HCT116 (cell line): ENCODE measurements around the gene FSTL4. TPM values are rescaled to one million over a fixed set of nuclear protein-coding genes. Genes with fewer than 3 reads are reported as not detected.

Experiments
- ATAC-seq: fragments of 200-7000 bp; cut with Tn5 transposase; 2 replicates; pipeline ENCODE4 v1.9.1; 2020; ENCODE audit warnings: mild to moderate bottlenecking, moderate library complexity
- BruUV-seq: library from RNA; stranded (reverse); fragments of 400-500 nt; replicated peaks from 2 replicates; lab custom pipeline; 2021; lab: Mats Ljungman, UMichigan
- CTCF ChIA-PET: fragments of 300-600 bp; sonication (Branson Sonifier 250); formaldehyde crosslinking; loops from one replicate; lab custom pipeline; 2021; ENCODE audit warnings: antibody characterized with exemption; lab: Charles Lee
- POLR2A ChIA-PET: fragments of 300-600, 350-600 bp; sonication (Branson Sonifier 250); formaldehyde crosslinking; loops from one replicate; lab custom pipeline; 2021; ENCODE audit warnings: antibody characterized with exemption; lab: Charles Lee
- RAD21 ChIA-PET, 2 experiments: fragments of 300-600 bp; sonication (Branson Sonifier 250); formaldehyde crosslinking; loops; one replicate each; lab custom pipeline; 2023; ENCODE audit warnings: low total read pairs in 2 of 2; ENCODE audit not compliant: uncharacterized antibody in 2 of 2, unreplicated experiment in 2 of 2, low non-redundant PET in 1 of 2; lab: Charles Lee
- DNase-seq: peaks from one replicate; pipeline ENCODE4 v3.0.0-alpha.2; 2010; ENCODE audit warnings: low read depth, low spot score
- H2AFZ ChIP-seq: fragments of 200-600 bp; shearing (Covaris generic), sonication (generic); 2 replicates; pipeline ENCODE4 v1.6.1; 2017; ENCODE audit warnings: low read depth, mixed run types, mixed read lengths, antibody characterized with exemption, low read length; ENCODE audit not compliant: poor library complexity, severe bottlenecking
- H3K27ac ChIP-seq: 2 replicates; pipeline ENCODE4 v1.5.1; 2012; ENCODE audit warnings: low read depth, low read length
- H3K27me3 ChIP-seq: fragments of 200-600 bp; sonication (generic); 2 replicates; pipeline ENCODE4 v1.6.1; 2016; ENCODE audit warnings: mixed run types, low read length, mixed read lengths; ENCODE audit not compliant: insufficient read depth
- H3K36me3 ChIP-seq, 2 experiments: fragments of 200-500 bp in 1 of 2; fragments of 200-600 bp in 1 of 2; sonication (Bioruptor generic) in 1 of 2; sonication (generic) in 1 of 2; 2 replicates each; pipeline versions ENCODE4 v1.5.1 to v1.6.1; 2014 to 2016; ENCODE audit warnings: low read length in 2 of 2, inconsistent platforms in 1 of 2, mixed read lengths in 1 of 2, mixed run types in 1 of 2; ENCODE audit not compliant: insufficient read depth in 2 of 2, control insufficient read depth in 1 of 2
- H3K4me1 ChIP-seq, 2 experiments: fragments of 200-600 bp in 1 of 2; sonication (generic) in 1 of 2; 2 replicates each; pipeline versions ENCODE4 v1.5.1 to v1.6.1; 2012 to 2017; ENCODE audit warnings: low read length in 2 of 2, inconsistent platforms in 1 of 2, mild to moderate bottlenecking in 1 of 2, mixed read lengths in 1 of 2, mixed run types in 1 of 2, moderate library complexity in 1 of 2; ENCODE audit not compliant: insufficient read depth in 2 of 2, control insufficient read depth in 1 of 2
- H3K4me2 ChIP-seq: fragments of 200-600 bp; sonication (generic); 2 replicates; pipeline ENCODE4 v1.6.1; 2017; ENCODE audit warnings: mixed run types, low read length, mixed read lengths
- H3K4me3 ChIP-seq, 2 experiments: fragments of 200-600 bp in 1 of 2; sonication (generic) in 1 of 2; replicated peaks in 1 of 2; 2 replicates each; pipeline ENCODE4 v1.5.1; 2011 to 2016; ENCODE audit warnings: low read length in 2 of 2, control low read depth in 1 of 2, low read depth in 1 of 2, mild to moderate bottlenecking in 1 of 2, mixed read lengths in 1 of 2, mixed run types in 1 of 2
- H3K79me2 ChIP-seq: fragments of 200-600 bp; sonication (generic); 2 replicates; pipeline ENCODE4 v1.6.1; 2017; ENCODE audit warnings: mild to moderate bottlenecking, mixed run types, low read length, moderate library complexity, mixed read lengths; ENCODE audit not compliant: insufficient read depth
- H3K9ac ChIP-seq: fragments of 200-600 bp; sonication (generic); 2 replicates; pipeline ENCODE4 v1.6.1; 2016; ENCODE audit warnings: low read length, mixed read lengths
- H3K9me2 ChIP-seq: fragments of 200-600 bp; sonication (generic), shearing (Covaris generic); 2 replicates; pipeline ENCODE4 v1.6.1; 2017; ENCODE audit warnings: mixed run types, mild to moderate bottlenecking, moderate library complexity; ENCODE audit not compliant: insufficient read depth
- H3K9me3 ChIP-seq, 2 experiments: fragments of 200-500 bp in 1 of 2; fragments of 200-600 bp in 1 of 2; sonication (Bioruptor generic) in 1 of 2; sonication (generic) in 1 of 2; 2 replicates each; pipeline ENCODE4 v1.6.1; 2014 to 2017; ENCODE audit warnings: low read length in 2 of 2, mixed read lengths in 2 of 2, inconsistent platforms in 1 of 2, low read depth in 1 of 2, mild to moderate bottlenecking in 1 of 2, mixed run types in 1 of 2, moderate library complexity in 1 of 2; ENCODE audit not compliant: control insufficient read depth in 1 of 2, insufficient read depth in 1 of 2
- H4K20me1 ChIP-seq: fragments of 200-600 bp; sonication (generic), shearing (Covaris generic); 2 replicates; pipeline ENCODE4 v1.6.1; 2017; ENCODE audit warnings: mixed run types, mild to moderate bottlenecking, moderate library complexity; ENCODE audit not compliant: insufficient read depth
- CTCF ChIP-seq, 3 experiments: fragments of 200-600 bp in 1 of 3; sonication (generic) in 1 of 3; IDR thresholded peaks in 2 of 3; conservative IDR thresholded peaks in 1 of 3; 2 replicates each; pipeline ENCODE4 v1.5.1; 2012 to 2017; ENCODE audit warnings: low read depth in 2 of 3, low read length in 2 of 3, antibody characterized with exemption in 1 of 3, borderline replicate concordance in 1 of 3, control low read depth in 1 of 3, mild to moderate bottlenecking in 1 of 3, mixed read lengths in 1 of 3, mixed run types in 1 of 3, moderate library complexity in 1 of 3; ENCODE audit not compliant: insufficient read depth in 1 of 3
- ELF1 ChIP-seq: IDR thresholded peaks from 2 replicates; pipeline ENCODE4 v1.6.1; 2012; ENCODE audit warnings: low read depth, borderline replicate concordance
- JUND ChIP-seq: IDR thresholded peaks from 2 replicates; pipeline ENCODE4 v1.6.1; 2012
- SIN3A ChIP-seq: IDR thresholded peaks from 2 replicates; pipeline ENCODE4 v1.6.1; 2012; ENCODE audit warnings: low read depth
- SP1 ChIP-seq: IDR thresholded peaks from 2 replicates; pipeline ENCODE4 v1.6.1; 2012; ENCODE audit warnings: low read depth
- SRF ChIP-seq: IDR thresholded peaks from 2 replicates; pipeline ENCODE4 v1.6.1; 2012; ENCODE audit warnings: low read depth
- intact Hi-C: fragments of 100-400 bp; cut with micrococcal nuclease; formaldehyde crosslinking; loops from 2 replicates; pipeline ENCODE4 v1.10.0; 2022
- total RNA-seq: library from RNA; stranded (reverse); gene quantifications from one replicate; pipeline ENCODE4 v1.2.1, GENCODE V29; 2021; ENCODE audit not compliant: unreplicated experiment
- TF ChIP-seq, protein P1 (sequence below): IDR thresholded peaks from 2 replicates; pipeline ENCODE4 v1.6.1; 2012; ENCODE audit warnings: low read depth
- TF ChIP-seq, protein P2 (sequence below): IDR thresholded peaks from 2 replicates; pipeline ENCODE4 v1.6.1; 2011; ENCODE audit warnings: mild to moderate bottlenecking, low read length, moderate library complexity; ENCODE audit not compliant: insufficient replicate concordance; ENCODE audit errors: extremely low read depth

The FSTL4 gene
- total RNA-seq, 1 experiment from 2014 or later: 0.37 TPM

GRCh38 chr5:133556551-133556950 is 55.8 kb downstream of the FSTL4 start:
- ATAC-seq (no peak), DNase-seq (no peak)
- H3K27ac ChIP-seq: no peak overlapping the region
- H3K79me2 ChIP-seq: no peaks in the 10 kb centered on the region
- peaks cover 54% of the 10 kb centered on the region for H3K27me3 ChIP-seq
- H3K36me3 ChIP-seq: no peaks in the 10 kb centered on the region
- no TSS peak for BruUV-seq
- H3K9me3 ChIP-seq: no peaks in the 10 kb centered on the region
- H3K4me2 ChIP-seq: no peak overlapping the region
- H3K4me3 ChIP-seq: no peak overlapping the region
- ChIA-PET POLR2A (no interaction called here), RAD21 (no interaction called here), CTCF (no interaction called here)
- H2AFZ ChIP-seq: no peak overlapping the region
- H4K20me1 ChIP-seq: no peaks in the 10 kb centered on the region
- no peaks in the 10 kb centered on the region for H3K9me2 ChIP-seq
- intact Hi-C loops: no loop called here
- TF ChIP-seq JUND (no peak), ELF1 (no peak), SIN3A (no peak), SP1 (no peak), CTCF (IDR thresholded peaks at IDR 0.05 in 2 of 3, conservative IDR thresholded peaks at IDR 0.05 in 1 of 3; ENCODE audit: borderline replicate concordance in 1 of 3, insufficient read depth in 1 of 3, low read depth in 2 of 3, low read length in 2 of 3) (no peak), SRF (no peak)
- TF ChIP-seq, protein P1, sequence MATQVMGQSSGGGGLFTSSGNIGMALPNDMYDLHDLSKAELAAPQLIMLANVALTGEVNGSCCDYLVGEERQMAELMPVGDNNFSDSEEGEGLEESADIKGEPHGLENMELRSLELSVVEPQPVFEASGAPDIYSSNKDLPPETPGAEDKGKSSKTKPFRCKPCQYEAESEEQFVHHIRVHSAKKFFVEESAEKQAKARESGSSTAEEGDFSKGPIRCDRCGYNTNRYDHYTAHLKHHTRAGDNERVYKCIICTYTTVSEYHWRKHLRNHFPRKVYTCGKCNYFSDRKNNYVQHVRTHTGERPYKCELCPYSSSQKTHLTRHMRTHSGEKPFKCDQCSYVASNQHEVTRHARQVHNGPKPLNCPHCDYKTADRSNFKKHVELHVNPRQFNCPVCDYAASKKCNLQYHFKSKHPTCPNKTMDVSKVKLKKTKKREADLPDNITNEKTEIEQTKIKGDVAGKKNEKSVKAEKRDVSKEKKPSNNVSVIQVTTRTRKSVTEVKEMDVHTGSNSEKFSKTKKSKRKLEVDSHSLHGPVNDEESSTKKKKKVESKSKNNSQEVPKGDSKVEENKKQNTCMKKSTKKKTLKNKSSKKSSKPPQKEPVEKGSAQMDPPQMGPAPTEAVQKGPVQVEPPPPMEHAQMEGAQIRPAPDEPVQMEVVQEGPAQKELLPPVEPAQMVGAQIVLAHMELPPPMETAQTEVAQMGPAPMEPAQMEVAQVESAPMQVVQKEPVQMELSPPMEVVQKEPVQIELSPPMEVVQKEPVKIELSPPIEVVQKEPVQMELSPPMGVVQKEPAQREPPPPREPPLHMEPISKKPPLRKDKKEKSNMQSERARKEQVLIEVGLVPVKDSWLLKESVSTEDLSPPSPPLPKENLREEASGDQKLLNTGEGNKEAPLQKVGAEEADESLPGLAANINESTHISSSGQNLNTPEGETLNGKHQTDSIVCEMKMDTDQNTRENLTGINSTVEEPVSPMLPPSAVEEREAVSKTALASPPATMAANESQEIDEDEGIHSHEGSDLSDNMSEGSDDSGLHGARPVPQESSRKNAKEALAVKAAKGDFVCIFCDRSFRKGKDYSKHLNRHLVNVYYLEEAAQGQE: no peak
- TF ChIP-seq, protein P2, sequence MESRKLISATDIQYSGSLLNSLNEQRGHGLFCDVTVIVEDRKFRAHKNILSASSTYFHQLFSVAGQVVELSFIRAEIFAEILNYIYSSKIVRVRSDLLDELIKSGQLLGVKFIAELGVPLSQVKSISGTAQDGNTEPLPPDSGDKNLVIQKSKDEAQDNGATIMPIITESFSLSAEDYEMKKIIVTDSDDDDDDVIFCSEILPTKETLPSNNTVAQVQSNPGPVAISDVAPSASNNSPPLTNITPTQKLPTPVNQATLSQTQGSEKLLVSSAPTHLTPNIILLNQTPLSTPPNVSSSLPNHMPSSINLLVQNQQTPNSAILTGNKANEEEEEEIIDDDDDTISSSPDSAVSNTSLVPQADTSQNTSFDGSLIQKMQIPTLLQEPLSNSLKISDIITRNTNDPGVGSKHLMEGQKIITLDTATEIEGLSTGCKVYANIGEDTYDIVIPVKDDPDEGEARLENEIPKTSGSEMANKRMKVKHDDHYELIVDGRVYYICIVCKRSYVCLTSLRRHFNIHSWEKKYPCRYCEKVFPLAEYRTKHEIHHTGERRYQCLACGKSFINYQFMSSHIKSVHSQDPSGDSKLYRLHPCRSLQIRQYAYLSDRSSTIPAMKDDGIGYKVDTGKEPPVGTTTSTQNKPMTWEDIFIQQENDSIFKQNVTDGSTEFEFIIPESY: no peak
- H3K4me1 ChIP-seq: no peaks in the 10 kb centered on the region
- no peak overlapping the region for H3K9ac ChIP-seq
